GM23248 (cell line): ENCODE measurements around the gene GPR68.

Source experiments
- EZH2 ChIP-seq: fragments of 200-600 bp; sonication (generic); IDR thresholded peaks from 2 replicates; pipeline ENCODE4 v1.6.1; 2018; ENCODE audit warnings: antibody characterized with exemption, mild to moderate bottlenecking; ENCODE audit not compliant: insufficient read depth, poor library complexity, severe bottlenecking
- EZH2phosphoT487 ChIP-seq: fragments of 200-600 bp; sonication (generic); IDR thresholded peaks from 2 replicates; pipeline ENCODE4 v1.6.1; 2018; ENCODE audit warnings: antibody characterized with exemption, moderate library complexity, mild to moderate bottlenecking, low read depth; ENCODE audit not compliant: insufficient read depth

DNA sequence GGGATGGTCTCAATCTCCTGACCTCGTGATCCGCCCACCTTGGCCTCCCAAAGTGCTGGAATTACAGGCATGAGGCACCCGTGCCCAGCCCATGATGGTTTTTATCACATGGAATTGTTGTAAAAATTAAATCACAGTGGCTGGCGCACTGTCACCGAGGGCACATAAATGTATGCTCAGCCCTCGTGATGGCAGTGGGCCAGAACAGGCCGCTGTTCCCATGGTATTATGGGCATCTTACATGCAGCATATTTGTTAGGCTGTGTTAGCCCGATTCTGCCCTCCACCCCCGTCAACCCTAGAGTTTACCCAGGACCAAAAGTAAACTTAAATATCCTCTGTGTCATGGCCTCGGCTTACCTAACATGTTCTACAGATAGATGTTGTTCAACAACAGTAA is 48.6 kb downstream of the GPR68 start:
- TF ChIP-seq EZH2phosphoT487: no peak
- no peak for TF ChIP-seq EZH2
